Activated CD4-positive, alpha-beta T cell treated with anti-CD3 and anti-CD28 coated beads, Interleukin-2, amount 50 U/mL, for 16 hours (primary cell): ENCODE results near the gene OSBPL1A.
A peak's percentile ranks its signal among the peaks of the same experiment; 100 is the strongest.
"Not testable (repeated sequence)": the region's sequence is repeated elsewhere in the genome, so short reads cannot be mapped to it uniquely, and the experiment has no call there.

ENCODE experiments used
- DNase-seq: peaks from one replicate; pipeline ENCODE4 v3.0.0-alpha.2; 2020

OSBPL1A gene

GRCh38 chr18:24176727-24177416 is 220.8 kb downstream of the OSBPL1A start:
- DNase-seq = peak; percentile 60

- peak; percentile 79 for DNase-seq
These were observed 223.6 kb downstream of the OSBPL1A start for GRCh38 chr18:24173997-24174396.

DNA sequence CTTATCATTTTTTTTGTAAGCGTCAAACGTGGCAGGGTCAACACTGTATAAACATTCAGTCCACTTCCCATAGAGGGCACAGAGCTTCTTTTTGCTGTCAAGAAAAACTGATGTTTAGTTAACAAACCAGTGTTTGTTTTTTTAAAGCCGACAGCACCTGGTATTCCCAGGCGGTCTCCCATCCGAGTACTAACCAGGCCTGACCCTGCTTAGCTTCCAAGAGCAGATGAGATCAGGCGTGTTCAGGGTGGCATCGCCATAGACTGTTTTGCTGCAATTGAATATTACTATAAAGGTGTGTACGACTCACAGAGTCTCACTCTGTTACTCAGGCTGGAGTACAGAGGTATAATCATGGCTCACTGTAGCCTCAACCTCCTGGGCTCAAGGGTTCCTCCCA is 227.3 kb downstream of the OSBPL1A start:
- peak; percentile 15 for DNase-seq

DNA sequence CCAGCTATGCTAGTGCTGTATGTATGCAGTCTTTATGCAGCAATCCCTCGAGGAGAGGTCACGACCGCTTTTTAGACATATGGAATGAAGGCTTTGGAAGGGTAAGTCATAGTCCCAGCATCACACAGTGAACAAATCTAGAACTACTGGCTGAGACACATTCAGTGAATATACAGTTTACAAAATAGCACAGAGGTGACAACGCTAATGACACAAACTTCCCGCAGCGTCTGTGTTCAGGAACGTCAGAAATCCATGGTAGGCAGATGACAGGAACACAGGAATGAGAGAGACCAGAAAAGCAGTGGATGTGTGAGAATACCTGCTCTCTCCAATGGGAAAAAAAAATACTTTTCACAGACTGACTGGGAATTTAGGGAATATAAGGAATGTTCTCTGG is 229.1 kb downstream of the OSBPL1A start:
- no peak for DNase-seq

DNA sequence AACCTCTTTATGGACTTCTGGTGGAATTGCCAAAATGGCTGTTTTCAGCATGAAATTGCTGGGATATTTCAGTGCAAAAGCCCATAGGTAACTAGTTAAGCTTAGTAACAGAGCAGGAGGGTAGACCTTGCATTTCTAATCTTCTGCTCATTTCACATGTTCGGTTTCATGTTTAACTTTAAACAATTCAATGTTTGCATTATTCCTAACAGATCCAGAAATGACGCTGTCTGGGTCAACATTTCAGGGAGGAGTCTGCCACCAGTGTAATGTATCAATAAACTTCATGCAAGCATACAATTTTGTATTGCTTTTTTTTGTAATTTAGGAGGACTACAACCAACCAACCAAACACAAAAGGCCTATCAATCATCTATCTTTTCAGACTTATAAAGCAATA is 236.3 kb downstream of the OSBPL1A start:
- no peak for DNase-seq

GRCh38 chr18:24160086-24160485 is 237.5 kb downstream of the OSBPL1A start:
- DNase-seq = no peak

- no peak for DNase-seq
These were observed 239.8 kb downstream of the OSBPL1A start for GRCh38 chr18:24157855-24158254.

DNA sequence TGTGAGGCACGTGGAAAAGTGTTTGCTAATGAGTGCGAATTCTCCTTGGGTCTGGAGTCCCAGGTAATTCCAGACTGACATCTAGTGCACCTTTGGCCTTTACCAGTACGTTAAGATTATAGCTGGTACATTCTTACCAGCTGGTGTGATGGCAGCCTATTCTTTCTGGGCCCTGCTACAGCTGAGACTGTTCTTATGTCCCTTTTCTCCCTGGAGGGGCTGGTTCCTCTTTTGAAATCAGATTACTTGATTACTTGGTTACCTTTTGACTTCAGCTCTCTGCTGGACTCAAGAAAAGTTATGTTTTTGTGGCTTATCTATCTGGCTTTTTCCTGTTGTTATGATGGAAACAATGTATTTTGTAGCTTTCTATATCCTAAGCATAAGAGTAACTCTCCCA is 244.2 kb downstream of the OSBPL1A start:
- DNase-seq = no peak

DNA sequence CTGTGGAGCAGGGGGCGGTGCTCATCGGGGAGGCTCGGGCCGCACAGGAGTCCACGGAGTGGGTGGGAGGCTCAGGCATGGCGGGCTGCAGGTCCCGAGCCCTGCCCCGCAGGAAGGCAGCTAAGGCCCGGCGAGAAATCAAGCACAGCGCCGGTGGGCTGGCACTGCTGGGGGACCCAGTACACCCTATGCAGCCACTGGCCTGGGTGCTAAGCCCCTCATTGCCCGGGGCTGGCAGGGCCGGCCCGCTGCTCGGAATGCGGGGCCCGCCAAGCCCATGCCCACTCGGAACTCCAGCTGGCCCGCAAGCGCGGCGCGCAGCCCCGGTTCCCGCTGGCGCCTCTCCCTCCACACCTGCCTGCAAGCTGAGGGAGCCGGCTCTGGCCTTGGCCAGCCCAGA is 248.0 kb downstream of the OSBPL1A start:
- not testable (repeated sequence) for DNase-seq

- no peak for DNase-seq
These were observed 255.2 kb downstream of the OSBPL1A start for GRCh38 chr18:24142376-24142775.

GRCh38 chr18:24140697-24141096 is 256.9 kb downstream of the OSBPL1A start:
- DNase-seq = no peak

GRCh38 chr18:24138789-24139616 is 258.6 kb downstream of the OSBPL1A start, which contains the start of gene CABYR:
CABYR (plus strand) TSS chr18:24139062; CDS start chr18:24143115, 4,053 bp downstream.
- DNase-seq = peak; percentile 53

DNA sequence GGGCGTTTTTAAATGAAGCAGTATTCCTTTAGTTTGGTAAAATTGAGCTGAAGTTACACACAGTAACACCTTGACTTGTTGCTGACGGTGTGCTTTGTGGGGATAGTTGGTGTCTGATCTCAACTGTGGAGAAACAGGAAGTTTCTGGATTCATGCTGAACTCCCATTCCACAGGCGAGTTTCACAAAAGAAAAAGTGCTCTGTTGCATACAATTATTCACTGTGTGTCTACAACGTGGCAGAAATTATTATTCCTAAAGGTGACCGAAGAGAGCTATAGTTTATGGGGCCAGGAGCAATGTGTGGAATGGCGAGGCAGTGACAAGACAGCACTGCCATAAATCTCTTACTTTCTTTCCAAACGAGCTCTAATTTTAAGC is 259.2 kb downstream of the OSBPL1A start:
- DNase-seq = no peak

DNA sequence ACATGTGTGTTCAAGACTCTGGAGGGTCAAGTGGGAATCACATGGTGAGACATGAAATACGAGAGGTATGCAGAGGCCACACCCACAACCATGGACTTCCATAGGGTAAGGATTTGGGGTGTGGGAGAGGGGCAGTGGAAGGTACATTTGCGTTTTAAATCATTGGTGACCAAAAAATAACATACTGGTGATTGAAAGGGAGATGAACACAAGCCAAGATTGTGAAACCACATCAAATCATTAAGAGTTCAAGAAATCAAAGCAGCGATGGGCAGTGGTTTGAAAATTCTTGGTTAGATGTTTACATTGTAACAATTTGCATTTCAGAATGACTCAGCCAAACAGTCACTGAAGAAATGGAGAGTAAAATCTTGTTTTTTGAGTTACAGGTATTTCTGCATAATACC is 260.7 kb downstream of the OSBPL1A start:
- DNase-seq = peak; percentile 66

- DNase-seq = no peak
These were observed 267.1 kb downstream of the OSBPL1A start for GRCh38 chr18:24130494-24130893.

GRCh38 chr18:24128700-24129099 is 268.9 kb downstream of the OSBPL1A start:
- DNase-seq = no peak

DNA sequence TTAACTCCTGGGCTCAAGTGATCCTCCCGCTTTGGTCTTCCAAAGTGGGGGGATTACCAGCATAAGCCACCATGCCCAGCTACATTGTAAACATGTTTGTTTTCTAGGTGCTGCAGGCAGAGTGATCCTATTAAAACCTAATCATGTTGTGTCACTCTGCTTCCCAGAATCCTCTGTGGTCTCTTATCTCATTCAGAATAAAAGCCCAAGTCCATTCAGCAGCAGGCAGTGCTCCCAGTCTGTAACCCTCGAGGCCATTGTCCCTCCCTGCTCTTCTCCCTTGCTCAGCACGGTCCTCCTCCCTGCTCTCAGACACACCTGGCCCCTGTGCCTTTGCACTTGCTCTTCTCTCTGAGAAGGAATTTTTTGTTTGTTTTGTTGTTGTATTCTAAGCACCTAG is 269.9 kb downstream of the OSBPL1A start:
- DNase-seq = no peak

- no peak for DNase-seq
These were observed 271.3 kb downstream of the OSBPL1A start for GRCh38 chr18:24126155-24126961.

DNA sequence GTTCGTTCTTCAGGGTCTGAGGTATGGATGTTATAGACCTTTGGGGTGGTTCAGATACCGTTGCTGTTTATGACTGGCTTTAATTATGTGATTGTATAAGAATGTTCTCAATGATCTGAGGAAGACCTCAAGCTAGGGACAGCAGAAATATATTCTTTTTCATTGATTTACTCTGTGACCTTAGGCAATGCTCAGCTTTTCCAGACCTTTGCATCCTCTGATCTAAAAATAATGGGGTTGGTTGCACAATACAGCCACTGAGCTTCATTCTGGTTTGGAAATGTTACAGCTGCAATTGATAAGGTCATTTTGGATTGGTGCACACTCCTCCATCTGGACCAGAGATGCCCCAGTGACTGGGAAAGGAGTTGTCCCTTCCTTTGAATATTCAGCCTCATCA is 276.0 kb downstream of the OSBPL1A start:
- no peak for DNase-seq

DNA sequence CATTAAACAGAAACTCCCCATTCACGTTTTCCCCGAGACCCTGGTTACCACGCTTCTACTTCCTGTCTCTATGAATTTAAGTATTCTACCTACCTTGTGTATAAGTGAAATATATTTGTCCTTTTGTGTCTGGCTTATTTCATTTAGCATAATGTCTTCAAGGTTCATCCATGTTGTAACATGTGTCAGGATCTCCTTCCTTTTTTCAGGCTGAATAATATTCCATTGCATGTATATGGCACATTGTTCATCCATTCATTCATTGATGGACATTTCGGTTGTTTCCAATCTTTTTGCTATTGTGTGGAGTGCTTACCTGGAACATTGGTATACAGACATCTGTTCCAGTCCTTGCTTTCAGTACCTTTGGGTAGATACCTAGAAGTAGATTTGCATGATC is 276.9 kb downstream of the OSBPL1A start:
- no peak for DNase-seq

GRCh38 chr18:24118750-24119577 is 278.7 kb downstream of the OSBPL1A start:
- peak; percentile 79 for DNase-seq

DNA sequence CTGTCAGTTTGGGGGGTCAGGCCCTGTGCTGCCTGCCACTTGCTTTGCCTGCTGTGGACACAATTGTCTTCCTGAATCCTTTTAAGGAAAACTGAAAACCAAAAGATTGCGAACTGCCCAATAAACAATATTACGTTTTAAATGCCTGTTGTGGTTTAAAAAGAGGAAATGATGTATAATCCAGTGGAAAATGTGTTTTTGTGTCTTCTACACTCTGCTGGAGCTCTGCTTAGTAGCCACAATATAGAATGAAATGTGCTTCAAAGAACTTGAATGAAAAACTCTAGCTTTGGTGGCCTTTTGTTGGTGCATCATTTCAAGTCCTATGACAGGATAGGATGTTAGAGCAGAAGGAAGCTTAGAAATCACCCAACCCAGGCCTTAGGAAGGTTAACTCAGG is 282.0 kb downstream of the OSBPL1A start:
- no peak for DNase-seq
